ENCODE results near the gene LGR6. TPM values are rescaled to one million over a fixed set of nuclear protein-coding genes. Genes with fewer than 3 reads are reported as not detected.
A peak's percentile ranks its signal among the peaks of the same experiment; 100 is the strongest.

LGR6 gene
- total RNA-seq, 2 donors from 2014 or later: 76.6 to 99.0 TPM

- H3K27me3 ChIP-seq (replicated peaks; ENCODE audit: insufficient read depth): no peaks in the 10 kb centered on the region
- DNase-seq (ENCODE audit: low spot score): no peak
- TF ChIP-seq CTCF (IDR thresholded peaks at IDR 0.05): no peak
- H3K4me3 ChIP-seq: no peak overlapping the region
- H3K36me3 ChIP-seq: no peaks in the 10 kb centered on the region
- no peak overlapping the region for H3K27ac ChIP-seq
- no peaks in the 10 kb centered on the region for H3K9me3 ChIP-seq
- no peak for ATAC-seq (ENCODE audit: insufficient number of reproducible peaks, low FRiP score, low read depth)
- no peaks in the 10 kb centered on the region for H3K4me1 ChIP-seq (ENCODE audit: control insufficient read depth in 1 of 2, low read depth in 2 of 2)
Measured at GRCh38 chr1:202333861-202334260, 140.3 kb downstream of the LGR6 start.

DNA sequence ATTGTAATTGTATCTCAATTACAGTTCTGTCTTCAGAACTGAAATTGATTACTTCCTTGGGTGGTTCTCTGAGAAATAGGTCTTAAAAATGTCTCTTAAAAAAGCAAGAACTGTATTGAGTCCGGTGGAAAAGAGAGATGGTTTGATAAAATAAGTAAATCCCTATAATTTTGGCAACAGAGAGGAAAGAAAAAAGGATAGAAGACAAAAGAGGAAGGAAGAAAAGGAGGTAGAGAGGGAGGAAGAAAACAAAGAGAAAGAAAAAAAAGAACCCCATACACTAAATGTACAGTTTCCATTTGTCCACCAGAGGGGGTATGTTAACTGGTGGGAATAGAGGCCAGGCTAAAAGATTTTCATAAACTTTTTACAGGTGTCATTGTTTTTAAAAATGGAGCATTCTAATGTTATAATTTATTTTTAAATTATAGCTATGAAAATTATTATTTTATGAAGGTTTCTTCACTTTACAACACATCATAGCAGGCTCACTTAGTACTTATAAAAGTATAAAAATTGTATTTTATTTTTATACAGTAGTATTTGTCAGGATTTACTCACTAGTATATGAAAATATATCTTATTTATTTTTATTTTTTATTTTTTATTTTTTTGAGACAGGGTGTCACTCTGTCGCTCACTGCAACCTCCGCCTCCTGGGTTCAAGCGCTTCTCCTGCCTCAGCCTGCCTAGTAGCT, 150.2 kb downstream of the LGR6 start:
- TF ChIP-seq CTCF (IDR thresholded peaks at IDR 0.05): peak; percentile 83
- no peak overlapping the region for H3K27ac ChIP-seq
- H3K4me3 ChIP-seq: no peak overlapping the region

GRCh38 chr1:202348005-202348508, 154.5 kb downstream of the LGR6 start:
- Histone ChIP-seq H3K27me3 (replicated peaks; ENCODE audit: insufficient read depth) (no peaks in the 10 kb centered on the region), H3K4me1 (ENCODE audit: control insufficient read depth in 1 of 2, low read depth in 2 of 2) (peaks cover 10 to 17% of the 10 kb centered on the region in 2 donors), H3K36me3 (no peaks in the 10 kb centered on the region), H3K27ac (no peak overlapping the region), H3K9me3 (no peaks in the 10 kb centered on the region), H3K4me3 (peak overlapping the region; percentile 86)
- ATAC-seq (ENCODE audit: insufficient number of reproducible peaks, low FRiP score, low read depth) (no peak), DNase-seq (ENCODE audit: low spot score) (no peak)
- TF ChIP-seq CTCF (IDR thresholded peaks at IDR 0.05): no peak

More for the DNA sequence above, 150.2 kb downstream of the LGR6 start:
- no peaks in the 10 kb centered on the region for H3K36me3 ChIP-seq
- ATAC-seq (ENCODE audit: insufficient number of reproducible peaks, low FRiP score, low read depth) (no peak), DNase-seq (ENCODE audit: low spot score) (no peak)
- H3K9me3 ChIP-seq: no peaks in the 10 kb centered on the region
- H3K4me1 ChIP-seq (ENCODE audit: control insufficient read depth in 1 of 2, low read depth in 2 of 2): peaks cover 0 to 11% of the 10 kb centered on the region in 2 donors
- no peaks in the 10 kb centered on the region for H3K27me3 ChIP-seq (replicated peaks; ENCODE audit: insufficient read depth)

GRCh38 chr1:202348509-202349205, 155.1 kb downstream of the LGR6 start, which contains the start of gene PPP1R12B:
Gene PPP1R12B (plus strand): TSS chr1:202348699. CDS start chr1:202348852, 153 bp downstream.
- TF ChIP-seq CTCF (IDR thresholded peaks at IDR 0.05): no peak
- Histone ChIP-seq H3K4me1 (ENCODE audit: control insufficient read depth in 1 of 2, low read depth in 2 of 2) (peaks cover 10 to 17% of the 10 kb centered on the region in 2 donors), H3K4me3 (peak within 1 kb of the TSS; percentile 86), H3K9me3 (no peaks in the 10 kb centered on the region), H3K27me3 (replicated peaks; ENCODE audit: insufficient read depth) (no peaks in the 10 kb centered on the region), H3K36me3 (no peaks in the 10 kb centered on the region), H3K27ac (peak within 1 kb of the TSS; percentile 78 to 79)
- DNase-seq (ENCODE audit: low spot score): peak; percentile 98
- ATAC-seq (ENCODE audit: insufficient number of reproducible peaks, low FRiP score, low read depth): peak; percentile 99

Measured in thoracic aorta (tissue), 2 donors.